Right lung (tissue), 10 donors: ENCODE measurements around the gene ADCY7. TPM values are rescaled to one million over a fixed set of nuclear protein-coding genes. Genes with fewer than 3 reads are reported as not detected.
A peak's percentile ranks its signal among the peaks of the same experiment; 100 is the strongest.
"Not testable (repeated sequence)": the region's sequence is repeated elsewhere in the genome, so short reads cannot be mapped to it uniquely, and the experiment has no call there.

Source experiments
- DNase-seq, 2 donors: peaks; one replicate each; pipeline ENCODE4 v3.0.0-alpha.2; 2013
- long read RNA-seq, 8 donors: transcript quantifications; one replicate each; lab custom pipeline, GENCODE V29; 2026
- polyA plus RNA-seq, 5 donors: library from polyadenylated mRNA; unstranded; fragments of 120-200 nt; gene quantifications; one replicate each; pipeline versions ENCODE4 v1.2.1 to v1.2.3, GENCODE V29; 2013; ENCODE audit warnings: inconsistent platforms in 1 of 5, low replicate concordance in 1 of 5; ENCODE audit not compliant: insufficient read length in 5 of 5, insufficient read depth in 1 of 5

ADCY7 gene
- 10 to 100 TPM; 20.2 to 32.7 (median 24.6) TPM for polyA plus RNA-seq
- long read RNA-seq, donor 1, full-length matches to known transcripts: 2 of 2 reads
- long read RNA-seq, donor 1, partial matches to known transcripts: 0 of 2 reads
- long read RNA-seq, donor 1, other reads (novel, unspliced or antisense): 0 of 2 reads
- long read RNA-seq, donor 2: 0 reads
- long read RNA-seq, donor 3, partial matches to known transcripts: 204 of 224 reads
- long read RNA-seq, donor 3, other reads (novel, unspliced or antisense): 20 of 224 reads
- long read RNA-seq, donor 4, partial matches to known transcripts: 27 of 29 reads
- long read RNA-seq, donor 4, other reads (novel, unspliced or antisense): 0 of 29 reads
- long read RNA-seq, donor 5, partial matches to known transcripts: 296 of 315 reads
- long read RNA-seq, donor 5, other reads (novel, unspliced or antisense): 18 of 315 reads
- long read RNA-seq, donor 6, partial matches to known transcripts: 0 of 1 reads
- long read RNA-seq, donor 6, other reads (novel, unspliced or antisense): 0 of 1 reads
- long read RNA-seq, donor 7, partial matches to known transcripts: 299 of 357 reads
- long read RNA-seq, donor 7, other reads (novel, unspliced or antisense): 58 of 357 reads
- long read RNA-seq, donor 8: 0 reads

DNA sequence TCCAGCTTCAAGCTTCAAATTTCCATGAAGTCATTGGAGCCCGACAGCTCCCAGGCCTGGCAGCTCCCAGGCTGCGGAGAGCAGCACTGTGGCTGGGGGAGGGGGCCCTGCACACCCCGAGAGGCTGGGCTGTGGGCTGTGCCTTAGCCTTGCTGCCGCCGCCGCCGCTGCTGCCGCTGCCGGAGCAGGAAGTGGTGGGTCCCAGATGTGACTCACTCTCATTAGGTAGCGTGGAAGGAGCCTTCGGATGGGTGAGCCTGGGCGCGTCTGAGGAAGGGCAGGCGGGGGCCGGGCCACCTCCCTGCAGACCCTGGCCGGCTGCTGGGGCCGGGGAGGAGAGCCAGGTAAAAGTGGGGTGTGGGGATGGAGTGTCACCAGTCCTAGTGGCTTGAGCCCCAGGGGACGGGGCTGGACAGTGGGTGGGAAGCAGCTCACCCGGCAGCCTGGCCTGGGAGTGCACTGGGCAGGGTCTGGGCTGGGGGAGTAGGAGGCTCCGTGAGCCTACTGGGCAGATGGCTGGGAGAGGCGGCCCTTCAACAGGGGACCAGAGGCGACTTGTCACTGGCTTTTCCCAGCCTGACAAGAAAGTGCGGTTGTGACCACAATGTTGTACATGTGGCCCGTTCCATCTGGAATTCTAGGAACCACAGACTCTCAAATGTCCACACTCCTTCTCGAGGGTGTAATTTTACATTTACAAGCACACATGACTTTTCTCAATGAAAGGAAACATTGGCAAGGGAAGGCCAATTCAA, at the start of gene ADCY7:
Gene ADCY7, plus strand, starts transcription at position 215 of the 755 bp plus-strand sequence. CDS start 21,629 bp downstream, outside the sequence.
- no peak for DNase-seq

DNA sequence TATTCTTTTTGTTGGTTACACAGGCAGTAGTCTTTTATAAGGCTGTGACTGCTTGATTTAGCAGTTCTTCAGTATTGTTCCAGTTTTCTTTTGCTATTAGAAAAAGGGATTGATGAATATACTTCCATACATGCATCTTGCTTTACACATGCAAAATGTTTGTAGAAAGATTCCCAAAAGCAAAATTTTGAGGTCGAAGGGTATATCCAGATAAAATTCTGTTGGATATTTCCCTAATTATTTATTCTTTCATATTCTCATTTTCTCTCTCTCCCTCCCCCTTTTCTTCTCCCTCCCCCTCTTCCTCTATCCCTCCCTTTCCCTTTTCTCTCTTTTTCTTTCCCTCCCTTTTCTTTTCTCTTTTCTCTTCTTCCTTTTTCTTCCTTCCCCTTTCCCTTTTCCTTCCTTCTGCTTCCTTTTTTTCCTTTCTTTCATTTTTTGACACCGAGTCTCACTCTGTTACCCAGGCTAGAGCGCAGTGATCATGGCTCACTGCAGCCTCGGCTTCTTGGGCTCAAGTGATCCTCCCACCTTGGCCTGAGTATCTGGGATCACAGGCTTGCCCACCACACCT, 46.9 kb upstream of the ADCY7 start:
- no peak for DNase-seq

DNA sequence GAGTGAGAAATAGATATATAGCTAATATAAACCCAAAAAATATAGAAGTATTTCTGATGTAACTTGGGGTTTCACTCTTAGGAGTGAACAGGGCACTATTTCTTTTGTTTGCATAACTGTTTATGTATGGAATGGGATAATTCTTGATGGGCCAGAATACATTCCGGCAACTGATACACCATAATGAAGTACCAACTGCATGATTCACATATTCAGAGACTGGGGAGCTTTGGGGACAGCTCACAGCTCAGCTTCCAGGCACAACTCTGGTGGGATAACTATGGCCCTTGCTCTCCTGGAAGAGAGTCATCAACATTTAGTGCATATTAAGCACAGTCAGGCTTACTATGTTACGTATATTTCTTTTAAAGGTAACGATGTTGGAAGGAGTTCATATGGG, 42.1 kb upstream of the ADCY7 start:
- DNase-seq: no peak

DNA sequence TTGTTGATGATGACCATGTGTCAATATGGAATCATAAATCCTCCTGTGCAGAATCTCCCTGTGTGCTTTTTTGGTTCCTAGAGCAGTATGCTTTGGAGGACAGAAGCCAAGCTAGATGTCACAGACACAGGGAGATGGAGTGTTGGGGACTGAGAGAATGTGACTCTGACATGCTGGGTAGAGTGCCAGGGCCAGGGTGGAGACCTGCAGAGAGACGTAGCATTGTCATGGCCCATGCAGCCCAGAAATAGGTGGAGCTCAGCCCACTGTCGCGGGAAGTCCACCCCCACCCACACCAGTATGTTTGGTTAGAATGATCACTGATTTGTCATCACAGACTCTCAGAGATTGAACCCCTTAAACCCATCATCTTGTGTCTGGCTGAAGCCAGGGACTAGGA, 39.2 kb upstream of the ADCY7 start:
- DNase-seq: no peak

DNA sequence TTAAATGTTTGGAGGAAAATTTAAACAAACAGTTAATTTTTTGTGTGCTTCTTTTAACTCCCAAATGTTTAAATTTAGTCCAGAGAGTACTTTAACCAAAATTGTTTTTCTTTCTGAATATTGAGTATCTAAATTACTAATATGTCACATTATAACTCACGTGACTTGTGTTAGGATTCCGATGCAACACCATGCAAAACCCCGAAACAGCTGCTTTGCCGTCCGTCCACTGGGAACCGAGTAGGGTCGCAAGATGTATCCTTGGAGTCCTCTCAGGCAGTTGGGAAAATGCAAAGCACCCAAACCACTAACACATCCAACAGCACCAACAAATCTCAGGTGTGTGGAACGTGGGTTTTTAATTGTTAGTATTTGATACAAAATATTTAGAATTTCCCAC, 38.7 kb upstream of the ADCY7 start:
- no peak for DNase-seq

DNA sequence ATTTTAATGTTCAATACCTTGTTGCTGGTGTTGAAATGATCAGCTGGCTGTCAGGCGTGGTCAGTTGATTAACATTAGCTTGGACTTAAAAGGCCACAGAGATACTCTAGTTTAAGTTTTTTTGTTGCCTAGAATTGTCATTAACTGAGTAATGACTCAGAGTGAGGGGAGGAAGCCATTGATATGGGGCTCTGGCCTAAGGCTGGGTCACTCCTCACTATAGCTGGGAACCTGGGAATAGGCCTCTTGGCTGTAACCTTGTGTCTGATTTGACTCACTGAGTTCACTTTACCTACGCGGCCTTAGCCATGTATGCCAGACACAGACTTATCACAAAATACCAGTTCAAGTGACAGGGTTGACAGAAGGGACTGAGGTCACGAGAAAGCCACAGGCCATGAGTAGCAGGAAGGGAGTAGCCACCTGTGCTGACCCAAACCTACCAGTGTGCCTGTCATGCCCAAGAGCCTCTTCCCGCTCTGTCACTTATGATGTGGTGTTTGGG, 37.9 kb upstream of the ADCY7 start:
- no peak for DNase-seq

DNA sequence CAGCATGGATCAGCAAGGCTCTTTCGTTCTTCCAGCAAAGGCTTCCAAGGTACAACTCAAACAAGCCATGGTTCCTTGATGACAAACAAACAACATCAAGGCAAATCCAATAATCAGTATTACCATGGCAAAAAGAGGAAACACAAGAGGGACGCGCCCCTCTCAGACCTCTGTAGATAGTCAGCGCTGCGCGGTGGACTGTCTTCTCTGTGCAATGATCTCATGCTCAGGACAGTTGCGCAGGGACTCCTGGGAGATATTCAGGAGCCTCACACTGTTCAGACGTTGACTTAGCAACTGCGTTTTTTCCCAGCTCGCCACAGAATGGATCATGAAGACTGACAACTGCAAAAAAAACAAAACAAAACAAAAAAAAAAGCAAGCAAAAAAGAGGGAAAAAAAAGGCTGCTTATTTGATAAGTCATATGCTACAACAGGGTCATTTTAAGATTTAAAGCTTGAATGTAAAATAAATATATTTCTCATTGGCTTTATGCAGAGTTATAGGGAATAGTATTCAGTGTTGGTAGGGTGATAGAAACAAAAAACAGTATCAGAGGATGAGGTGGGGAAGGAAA, 37.1 kb upstream of the ADCY7 start:
- DNase-seq: no peak

DNA sequence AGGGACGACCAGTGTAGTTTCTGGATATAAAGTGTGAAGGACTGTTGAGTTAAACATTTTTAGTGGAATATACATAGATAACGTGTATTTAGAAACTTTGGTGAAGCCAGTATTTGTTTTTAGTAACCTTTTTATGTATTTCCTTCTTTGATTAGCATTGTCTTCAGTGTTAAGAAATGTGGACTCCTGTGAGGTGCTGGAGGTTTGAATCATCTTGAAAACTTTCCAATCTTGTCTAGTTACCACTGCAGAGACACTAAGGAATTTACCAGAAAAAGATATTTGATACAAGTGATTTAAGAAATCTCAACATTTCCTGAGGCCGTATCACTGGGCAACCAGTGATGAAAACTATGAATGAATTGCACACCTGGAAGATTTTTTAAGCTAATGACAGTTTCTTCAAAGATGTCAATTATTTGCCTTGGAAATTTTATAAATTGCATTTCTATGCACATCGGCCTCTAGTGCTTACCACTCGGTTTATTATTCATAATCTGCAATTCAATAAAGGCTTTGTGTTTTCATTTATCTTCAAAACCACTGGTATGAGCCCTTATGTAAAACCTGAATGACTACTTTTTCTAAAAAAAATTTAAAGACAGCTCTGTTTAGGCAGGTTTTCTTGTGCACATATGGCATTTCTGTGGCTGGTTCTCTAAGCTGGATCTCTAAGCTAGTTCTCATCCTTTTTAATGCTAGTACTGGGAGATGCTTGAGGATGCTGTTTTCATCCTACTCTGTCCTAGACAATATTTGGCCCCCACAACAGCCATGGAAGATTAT, 31.4 kb upstream of the ADCY7 start:
- DNase-seq: no peak

DNA sequence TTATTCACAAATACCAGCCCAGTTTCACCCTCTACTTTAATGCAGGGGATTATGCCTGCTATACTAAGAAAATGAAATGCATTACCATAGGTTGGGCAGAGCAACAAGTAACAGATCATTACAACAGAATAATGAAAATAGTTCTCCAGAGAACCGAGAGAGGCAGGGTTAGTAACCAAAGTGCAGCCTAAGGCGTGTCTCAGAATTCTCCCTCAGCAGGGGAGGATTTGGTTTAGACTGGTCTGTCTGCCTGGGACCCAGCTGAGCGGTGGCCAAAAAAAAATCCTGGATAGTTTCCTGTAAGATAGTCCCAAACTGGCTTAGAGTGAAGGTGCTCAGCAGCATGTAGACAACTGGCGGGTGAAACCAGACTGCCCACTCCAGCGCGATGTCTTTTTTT, 30.8 kb upstream of the ADCY7 start:
- no peak for DNase-seq

DNA sequence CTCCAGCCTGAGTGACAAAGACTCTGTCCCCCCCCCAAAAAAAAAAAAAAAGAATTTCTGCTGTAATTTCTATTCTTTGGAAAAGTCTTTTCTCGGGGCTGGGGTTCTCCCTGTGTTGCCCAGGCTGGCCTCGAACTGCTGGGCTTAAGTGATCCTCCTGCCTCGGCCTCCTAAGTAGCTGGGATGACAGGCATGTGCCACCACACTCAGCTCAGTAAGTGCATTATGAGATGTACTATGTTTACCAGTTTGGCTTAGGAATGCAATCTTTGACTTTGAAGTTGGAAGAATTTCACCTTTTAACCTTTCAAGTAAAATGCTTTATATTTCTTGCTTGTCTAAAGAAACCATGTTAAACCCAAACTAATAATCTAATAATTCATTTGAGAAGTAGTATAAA, 28.0 kb upstream of the ADCY7 start:
- DNase-seq: no peak

DNA sequence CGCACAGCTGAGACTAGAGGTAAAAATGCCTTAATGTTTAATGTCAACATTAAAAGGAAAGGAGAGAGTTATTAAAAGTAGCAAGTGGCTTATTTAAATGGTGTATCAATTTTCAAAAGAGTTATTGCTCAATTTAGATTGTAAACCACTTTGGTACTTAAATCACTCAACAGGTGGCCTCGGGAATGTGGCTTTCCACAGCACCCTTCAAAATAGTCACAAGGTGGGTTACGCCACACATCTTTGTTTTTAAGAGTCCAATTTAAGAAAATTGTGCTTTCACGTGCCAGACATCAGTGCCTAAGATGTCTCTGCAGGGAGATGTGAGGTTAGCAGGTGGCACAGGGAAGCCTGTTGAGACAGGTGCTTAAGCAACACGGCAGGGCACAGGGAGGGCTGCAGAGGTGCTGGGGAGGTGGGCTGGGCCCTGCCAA, 27.5 kb upstream of the ADCY7 start:
- DNase-seq: peak in 1 of 2 donors; percentile 52

DNA sequence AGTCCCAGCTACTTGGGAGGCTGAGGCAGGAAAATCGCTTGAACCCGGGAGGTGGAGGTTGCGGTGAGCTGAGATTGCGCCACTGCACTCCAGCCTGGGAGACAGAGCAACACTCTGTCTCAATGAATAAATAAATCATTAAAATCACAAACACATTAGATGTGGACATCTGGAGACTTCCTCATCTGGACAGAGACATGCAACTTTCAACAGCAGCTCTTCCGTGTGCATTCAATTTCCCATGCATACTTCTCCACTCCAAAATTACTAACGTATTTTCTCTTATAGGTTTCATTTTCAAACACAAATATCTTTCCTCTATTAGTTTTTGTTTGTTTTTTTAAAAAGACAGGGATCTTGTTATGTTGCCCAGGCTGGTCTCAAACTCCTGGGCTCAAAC, 23.3 kb upstream of the ADCY7 start:
- DNase-seq: not testable (repeated sequence)

DNA sequence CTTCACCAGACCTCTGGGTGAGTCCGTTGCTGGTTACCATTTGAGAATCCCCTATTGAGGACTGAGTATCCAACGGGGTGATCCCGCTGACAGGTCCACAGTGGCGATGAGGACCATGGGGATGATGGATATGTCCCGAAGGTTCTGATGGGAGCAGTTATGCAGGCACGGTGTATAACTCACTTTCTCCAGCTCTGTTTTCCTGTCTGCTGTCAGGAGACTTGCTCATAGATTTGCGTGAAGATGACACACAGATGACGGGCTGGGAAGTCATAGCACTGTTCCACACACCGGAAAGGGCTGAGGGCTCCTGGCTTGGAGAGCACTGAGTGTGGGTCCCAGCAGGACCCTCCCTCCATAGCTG, 22.2 kb upstream of the ADCY7 start:
- no peak for DNase-seq

DNA sequence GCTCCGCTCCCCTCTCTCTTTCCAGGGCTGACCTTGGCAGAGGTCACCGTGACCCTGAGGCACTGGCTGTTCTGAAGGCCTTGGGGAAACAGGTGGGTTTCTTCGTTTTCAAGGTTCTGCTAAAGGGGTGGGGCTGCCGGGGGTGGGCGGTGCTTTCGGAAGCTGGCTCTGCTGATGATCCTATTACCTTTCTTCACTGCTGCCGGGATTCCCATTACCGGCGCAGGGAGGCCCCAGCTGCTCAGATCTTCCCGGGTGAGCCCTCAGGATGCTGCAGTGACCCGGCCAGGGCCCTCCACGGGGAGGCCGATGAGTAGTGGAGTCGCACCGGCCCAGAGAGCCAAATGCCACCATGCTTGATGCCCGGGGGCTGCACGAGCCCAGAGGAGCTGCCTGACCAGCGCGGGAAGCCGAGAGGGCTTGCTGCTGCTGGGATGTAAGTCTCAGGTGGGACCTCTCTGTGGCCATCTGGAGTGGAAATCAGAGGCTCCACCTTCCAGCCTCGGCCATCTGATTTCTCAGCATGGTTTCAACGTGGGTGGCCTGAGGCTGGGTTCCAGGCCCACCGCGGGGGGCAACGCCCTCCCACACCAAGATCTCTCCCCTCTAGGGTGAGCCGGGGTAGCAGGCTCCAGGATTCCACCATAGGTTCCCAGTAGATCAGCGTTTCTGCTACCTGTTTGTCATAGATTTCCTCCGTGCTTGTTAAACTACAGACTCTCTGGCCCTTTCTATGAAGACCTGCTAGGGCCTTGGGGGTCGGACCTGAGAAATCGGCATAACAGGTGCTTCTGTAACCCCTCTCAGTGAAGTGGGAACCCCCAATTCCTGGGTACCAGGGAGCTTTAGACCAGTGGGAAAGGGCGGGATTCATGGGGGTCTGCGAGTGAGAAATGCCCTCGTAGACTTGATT, 21.6 kb upstream of the ADCY7 start:
- no peak for DNase-seq

DNA sequence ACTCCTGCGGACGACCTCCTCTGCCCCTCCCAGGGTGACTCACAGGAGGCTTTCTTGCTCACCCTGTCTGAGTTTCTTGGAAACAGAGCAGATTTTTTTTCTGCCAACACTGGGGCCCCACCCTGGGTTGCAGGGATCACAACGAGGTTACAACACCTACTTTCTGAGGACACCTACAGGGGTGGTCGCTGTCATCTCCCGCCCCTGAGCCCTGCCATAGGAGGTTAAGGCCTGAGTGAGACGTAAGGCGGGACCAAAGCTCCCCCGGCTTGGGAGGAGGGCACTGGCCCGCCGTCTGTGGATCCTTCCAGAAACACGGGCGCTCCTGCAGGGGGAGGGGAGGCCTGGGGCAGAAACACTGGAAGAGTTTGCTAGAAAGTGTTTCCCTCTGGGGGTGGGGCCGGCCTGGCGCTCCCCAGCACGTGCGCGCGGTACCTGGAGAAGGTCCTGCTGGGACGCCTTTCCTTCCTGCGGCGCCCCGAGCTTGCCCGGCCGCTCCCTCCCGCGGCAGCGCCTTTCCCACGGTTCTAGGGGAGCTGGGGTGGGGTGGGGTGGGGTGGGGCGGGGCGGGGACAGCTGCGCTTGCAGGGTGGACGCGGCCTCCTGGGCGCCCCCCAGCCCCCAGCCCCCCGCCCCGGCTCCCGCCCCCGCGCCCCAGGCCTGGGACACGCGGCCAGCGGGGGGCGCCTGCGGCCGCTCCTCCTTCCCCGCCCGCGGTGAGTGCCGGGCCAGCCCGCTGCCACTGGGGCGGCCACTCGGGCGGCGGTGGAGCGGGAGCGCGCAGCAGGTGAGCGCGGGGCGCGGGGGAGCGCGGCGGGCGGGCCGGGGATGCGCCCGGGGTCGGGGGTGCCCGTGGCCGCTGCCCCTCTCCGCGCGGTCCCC, 20.7 kb upstream of the ADCY7 start:
- DNase-seq: no peak

DNA sequence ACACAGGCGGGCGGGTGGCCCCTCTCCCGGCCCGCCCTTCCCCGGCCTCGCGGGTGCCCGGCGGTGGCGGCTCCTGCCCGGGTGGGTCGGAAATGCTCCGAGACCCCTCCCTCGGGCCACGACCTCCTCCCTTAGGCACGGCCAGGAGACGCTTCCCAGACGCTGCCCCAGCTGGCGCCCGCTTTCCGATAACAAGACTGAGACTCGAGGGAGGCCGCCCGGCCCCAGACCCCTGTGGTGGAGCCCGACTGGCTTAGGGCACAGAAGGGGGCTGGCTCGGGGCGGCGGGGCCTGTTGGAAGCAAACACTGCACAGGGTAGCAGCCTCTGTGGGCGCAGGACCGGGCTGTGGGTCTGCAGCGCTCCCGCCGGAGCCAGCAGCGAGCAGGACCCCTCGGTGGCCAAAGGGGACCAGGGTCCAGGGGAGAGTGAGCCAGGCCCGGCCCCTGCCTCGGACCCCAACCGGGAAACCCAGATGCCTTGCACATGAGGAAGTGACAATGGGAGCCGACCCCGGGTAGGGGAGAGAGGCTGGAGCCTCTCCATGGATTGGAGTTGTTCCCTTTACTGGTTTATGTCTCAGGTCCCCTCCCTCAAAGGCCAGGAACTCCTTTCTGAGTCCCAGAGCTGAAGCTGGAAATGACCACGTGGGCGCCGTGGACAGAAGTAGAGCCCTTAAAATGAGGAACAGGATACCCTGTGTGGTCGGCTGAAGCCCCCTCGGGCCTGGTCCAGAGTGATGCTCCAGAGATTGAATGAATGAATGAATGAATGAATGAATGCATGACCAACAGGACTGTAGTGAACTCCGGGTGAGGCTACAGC, 19.8 kb upstream of the ADCY7 start:
- no peak for DNase-seq

DNA sequence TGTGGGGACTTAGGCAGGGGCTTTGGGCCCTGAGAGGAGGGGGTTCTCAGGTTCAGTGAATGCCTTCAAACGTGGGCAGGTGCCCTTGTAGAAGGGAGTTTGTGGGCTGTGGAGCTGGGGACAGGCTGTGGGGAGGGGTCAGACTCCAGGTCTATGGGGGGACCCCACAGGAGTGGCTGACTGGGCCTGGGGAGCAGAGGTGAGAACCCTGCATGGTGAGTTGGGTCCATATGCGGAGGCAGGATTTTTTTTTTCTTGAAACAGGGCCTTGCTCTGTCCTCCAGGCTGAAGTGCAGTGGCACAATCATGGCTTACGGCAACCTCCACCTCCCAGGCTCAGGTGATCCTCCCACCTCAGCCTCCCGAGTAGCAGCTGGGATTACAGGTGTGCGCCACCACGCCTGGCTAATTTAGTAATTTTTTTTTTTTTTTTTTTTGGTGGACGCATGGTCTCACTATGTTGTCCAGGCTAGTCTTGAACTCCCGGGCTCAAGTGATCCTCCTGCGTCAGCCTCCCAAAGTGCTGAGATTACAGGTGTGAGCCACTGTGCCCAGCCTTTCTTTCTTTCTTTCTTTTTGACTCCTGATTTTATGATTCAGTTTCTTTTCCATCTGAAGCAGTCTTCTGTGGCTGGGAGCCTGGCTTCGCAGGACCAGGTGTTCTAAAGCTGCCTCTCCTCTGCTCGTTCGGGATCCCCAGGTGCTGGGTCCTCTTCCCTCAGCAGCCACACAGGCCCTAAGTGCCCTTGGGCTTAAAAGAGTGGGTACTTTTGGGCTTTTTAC, 19.0 kb upstream of the ADCY7 start:
- DNase-seq: no peak
